DMS 273 treated with DMSO at 0.1 percent for 48 hours (cell line): ENCODE data around the gene BCL11A.

Experiments used
- DNase-seq: peaks from one replicate; lab custom pipeline; 2025; lab: John Stamatoyannopoulos, UW

BCL11A gene

GRCh38 chr2:60525899-60526298 lies 27.6 kb downstream of the BCL11A start:
- no peak for DNase-seq

GRCh38 chr2:60524874-60525273 lies 28.6 kb downstream of the BCL11A start:
- DNase-seq, result no peak

GRCh38 chr2:60523963-60524362 lies 29.5 kb downstream of the BCL11A start:
- DNase-seq, result no peak

- no peak for DNase-seq
These were observed 31.0 kb downstream of the BCL11A start for GRCh38 chr2:60522462-60522861.

- no peak for DNase-seq
These were observed 31.8 kb downstream of the BCL11A start for GRCh38 chr2:60521626-60522025.

- no peak for DNase-seq
These were observed 32.4 kb downstream of the BCL11A start for GRCh38 chr2:60520917-60521539.

GRCh38 chr2:60520151-60520876 lies 33.1 kb downstream of the BCL11A start:
- no peak for DNase-seq

GRCh38 chr2:60519231-60519863 lies 34.1 kb downstream of the BCL11A start:
- no peak for DNase-seq

GRCh38 chr2:60518567-60518966 lies 34.9 kb downstream of the BCL11A start:
- DNase-seq, result no peak

- no peak for DNase-seq
These were observed 36.0 kb downstream of the BCL11A start for GRCh38 chr2:60517446-60517845.

GRCh38 chr2:60516826-60517225 lies 36.6 kb downstream of the BCL11A start:
- DNase-seq, result no peak

- DNase-seq, result no peak
These were observed 37.1 kb downstream of the BCL11A start for GRCh38 chr2:60516383-60516811.

GRCh38 chr2:60515721-60516226 lies 37.7 kb downstream of the BCL11A start:
- DNase-seq, result no peak

GRCh38 chr2:60513996-60514395 lies 39.5 kb downstream of the BCL11A start:
- no peak for DNase-seq

GRCh38 chr2:60513191-60513590 lies 40.3 kb downstream of the BCL11A start:
- no peak for DNase-seq

GRCh38 chr2:60512641-60513040 lies 40.8 kb downstream of the BCL11A start:
- no peak for DNase-seq

GRCh38 chr2:60512062-60512622 lies 41.3 kb downstream of the BCL11A start:
- no peak for DNase-seq

GRCh38 chr2:60510713-60511112 lies 42.7 kb downstream of the BCL11A start:
- DNase-seq, result no peak

- no peak for DNase-seq
These were observed 44.4 kb downstream of the BCL11A start for GRCh38 chr2:60509066-60509465.

- no peak for DNase-seq
These were observed 45.0 kb downstream of the BCL11A start for GRCh38 chr2:60508339-60508917.

- DNase-seq, result no peak
These were observed 46.1 kb downstream of the BCL11A start for GRCh38 chr2:60507211-60507965.

GRCh38 chr2:60505880-60506260 lies 47.6 kb downstream of the BCL11A start:
- DNase-seq, result no peak
